GM18909 (cell line): ENCODE results near the gene FOXP3.

Experiments used
- ATAC-seq: cut with Tn5 transposase; IDR thresholded peaks from one replicate; pipeline ENCODE4 v1.9.1; 2021; ENCODE audit warnings: mild to moderate bottlenecking; ENCODE audit not compliant: unreplicated experiment, poor library complexity

Gene FOXP3

GRCh38 chrX:49227726-49228125 lies 36.8 kb downstream of the FOXP3 start:
- ATAC-seq = no peak

GRCh38 chrX:49226946-49227345 lies 37.6 kb downstream of the FOXP3 start:
- ATAC-seq = no peak

DNA sequence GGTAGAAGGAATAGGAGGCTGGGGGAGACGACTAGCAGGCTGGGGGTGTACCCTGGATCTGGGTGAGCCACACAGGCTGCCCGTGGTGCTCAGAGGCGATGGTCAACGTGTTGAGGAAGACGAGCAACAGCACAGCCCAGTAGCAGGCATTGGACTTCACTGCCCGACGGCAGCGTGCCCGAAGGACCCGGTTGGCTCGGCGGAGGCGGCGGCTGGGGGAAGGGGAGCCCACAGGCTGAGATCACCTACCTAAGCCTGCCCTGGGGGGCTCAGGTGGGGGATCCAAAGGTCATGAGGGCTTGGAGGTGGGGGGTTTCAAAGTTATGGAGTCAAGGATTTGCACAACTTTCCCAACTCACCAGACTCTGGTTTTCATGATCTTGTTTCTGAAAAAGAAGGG lies 38.7 kb downstream of the FOXP3 start:
- ATAC-seq = no peak

GRCh38 chrX:49221868-49222267 lies 42.6 kb downstream of the FOXP3 start:
- ATAC-seq = no peak

DNA sequence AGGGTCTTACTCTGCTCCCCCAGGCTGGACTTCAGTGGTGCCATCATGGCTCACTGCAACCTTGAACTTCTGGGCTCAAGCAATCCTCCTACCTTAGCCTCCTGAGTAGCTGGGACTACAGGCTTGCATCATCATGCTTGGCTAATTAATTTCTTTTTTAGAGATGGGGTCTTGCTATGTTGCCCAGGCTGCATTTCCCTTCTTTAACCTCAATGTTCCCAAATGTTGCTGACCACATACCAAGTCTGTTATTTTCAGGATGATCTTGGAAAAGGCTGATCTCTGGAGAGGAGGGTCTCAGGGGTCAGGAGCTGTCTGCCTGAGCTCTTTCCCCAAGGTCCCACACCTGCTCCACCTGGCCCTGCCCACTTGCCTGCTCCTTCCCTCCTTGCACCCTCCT lies 44.4 kb downstream of the FOXP3 start:
- no peak for ATAC-seq

- no peak for ATAC-seq
Measured at GRCh38 chrX:49214996-49215526, 49.4 kb downstream of the FOXP3 start.

- no peak for ATAC-seq
Measured at GRCh38 chrX:49214416-49214815, 50.1 kb downstream of the FOXP3 start.

DNA sequence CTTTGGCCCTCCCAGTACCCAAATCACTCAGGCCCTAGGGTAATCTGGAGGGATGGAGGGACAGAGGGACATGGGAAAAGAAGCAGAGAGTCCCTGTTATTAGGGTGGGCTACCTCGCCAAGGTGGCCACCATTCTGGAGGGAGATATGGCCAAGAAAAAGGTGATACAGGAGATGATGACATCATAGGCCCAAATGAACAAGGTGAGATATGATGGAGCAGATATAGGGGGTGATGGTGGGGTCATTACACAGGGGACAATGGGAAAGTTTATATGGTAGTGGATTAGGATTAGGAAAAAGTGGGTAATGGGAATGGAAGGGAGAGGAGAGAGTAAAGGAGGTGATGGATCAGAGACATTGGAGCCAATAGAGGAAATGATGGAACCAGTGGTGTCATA lies 51.6 kb downstream of the FOXP3 start:
- no peak for ATAC-seq

DNA sequence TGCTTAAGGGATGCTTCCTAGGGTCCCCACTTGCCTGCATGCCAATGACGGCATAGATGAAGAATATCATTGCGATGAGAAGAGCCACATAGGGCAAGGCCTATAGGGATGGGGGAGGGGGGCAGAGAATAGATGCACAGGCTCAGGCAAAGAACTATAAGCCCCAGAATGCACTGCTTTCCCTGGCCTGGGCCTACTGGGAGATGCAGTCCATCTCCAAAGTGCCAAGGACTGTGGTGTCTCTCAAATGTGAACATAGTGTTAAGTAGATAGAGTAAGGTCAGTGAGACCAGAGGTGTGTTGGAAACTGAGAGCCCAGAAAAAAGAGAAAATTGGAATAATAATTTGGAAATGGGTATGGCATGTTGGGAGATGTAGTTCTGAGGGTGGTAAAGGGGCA lies 52.3 kb downstream of the FOXP3 start:
- no peak for ATAC-seq

- ATAC-seq = no peak
Measured at GRCh38 chrX:49211074-49211473, 53.4 kb downstream of the FOXP3 start.

GRCh38 chrX:49210406-49210805 lies 54.1 kb downstream of the FOXP3 start:
- no peak for ATAC-seq

GRCh38 chrX:49209434-49210251 lies 54.9 kb downstream of the FOXP3 start:
- ATAC-seq = no peak

GRCh38 chrX:49208399-49208798 lies 56.1 kb downstream of the FOXP3 start:
- ATAC-seq = no peak

- no peak for ATAC-seq
Measured at GRCh38 chrX:49206543-49206942, 58.0 kb downstream of the FOXP3 start.

DNA sequence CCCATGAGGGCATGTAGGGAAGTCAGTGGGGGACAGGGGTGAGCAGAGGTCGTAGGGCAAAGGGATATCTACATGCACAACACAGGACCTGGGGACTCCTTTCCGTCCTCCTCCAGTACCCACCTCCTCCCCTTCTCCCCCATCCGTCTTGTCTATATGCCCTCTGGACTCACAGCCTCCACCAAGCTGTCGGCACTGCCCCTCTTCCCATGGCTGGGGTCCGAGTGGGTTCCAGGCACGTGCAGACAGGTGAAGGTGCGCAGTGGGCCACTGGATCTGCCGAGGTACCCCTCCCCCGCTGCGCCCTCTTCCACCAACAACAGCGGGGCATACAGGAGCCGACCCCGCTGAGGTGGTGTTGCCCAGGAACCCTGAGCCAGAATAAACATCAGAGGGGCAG lies 59.1 kb downstream of the FOXP3 start:
- no peak for ATAC-seq

GRCh38 chrX:49204709-49205108 lies 59.8 kb downstream of the FOXP3 start:
- no peak for ATAC-seq

DNA sequence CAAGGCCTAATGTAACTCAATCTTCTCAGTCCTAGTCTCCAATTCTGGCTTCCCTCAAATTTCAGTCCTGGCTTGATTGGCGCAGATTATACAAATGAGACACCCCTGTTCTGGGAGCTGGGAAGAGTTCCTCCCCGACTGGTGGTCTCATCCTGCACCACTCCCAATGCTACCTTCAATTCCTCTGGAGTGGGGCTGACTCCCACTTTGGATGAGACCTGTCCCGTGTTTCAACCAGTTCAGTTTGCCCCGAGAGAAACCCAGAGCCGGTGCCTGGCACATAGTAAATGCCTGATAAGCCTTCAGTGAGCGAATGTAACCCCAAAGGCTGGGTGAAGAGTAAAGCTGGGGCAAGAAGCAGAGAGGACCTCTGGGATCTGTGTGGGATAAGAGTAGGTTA lies 60.5 kb downstream of the FOXP3 start:
- ATAC-seq = no peak

DNA sequence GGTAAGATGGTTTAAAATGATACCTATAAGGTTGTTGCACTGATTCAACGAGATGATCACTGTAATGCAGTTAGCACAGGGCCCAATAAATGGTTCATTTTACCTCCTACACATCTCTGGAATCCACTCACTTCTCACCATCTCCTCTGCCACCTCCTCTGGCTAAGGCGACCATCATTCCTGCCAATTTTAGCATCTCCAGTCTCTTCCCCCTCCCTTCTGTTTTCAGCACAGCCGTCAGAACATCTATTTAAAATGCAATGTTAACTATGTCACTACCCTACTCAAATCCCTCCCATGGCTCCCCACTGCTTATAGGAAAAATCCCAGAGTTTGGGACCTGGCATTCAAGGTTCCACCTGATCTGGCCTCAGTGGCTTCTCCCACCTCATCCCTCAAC lies 61.0 kb downstream of the FOXP3 start:
- no peak for ATAC-seq

DNA sequence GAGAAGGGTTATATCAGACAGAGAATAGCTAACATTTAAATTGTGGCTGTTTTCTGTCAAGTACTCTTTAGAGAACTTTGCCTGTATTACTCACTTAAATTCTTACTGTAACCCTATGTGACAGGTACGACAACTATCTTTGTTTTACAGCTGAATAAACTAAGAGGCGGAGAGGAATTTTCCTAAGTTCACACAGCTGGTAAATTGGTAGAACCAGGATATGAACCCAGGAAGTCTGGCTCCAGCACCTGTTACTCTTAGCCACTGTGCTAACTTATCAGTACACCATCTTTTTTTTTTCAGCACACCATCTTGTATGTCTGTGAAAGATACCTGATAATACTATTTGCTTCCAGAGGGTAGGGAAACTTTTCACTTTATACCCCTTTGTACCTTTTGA lies 62.5 kb downstream of the FOXP3 start:
- ATAC-seq = no peak
